ENCODE results near the gene SLC9A5. TPM values are rescaled to one million over a fixed set of nuclear protein-coding genes. Genes with fewer than 3 reads are reported as not detected.

The SLC9A5 gene
- total RNA-seq, 1 donor from 2014 or later: 4.4 TPM

GRCh38 chr16:67245186-67245585 is 3.6 kb upstream of the SLC9A5 start:
- H3K4me3 Mint-ChIP-seq: peak overlapping the region; percentile 84
- no peak for TF ChIP-seq CTCF (conservative IDR thresholded peaks at IDR 0.05)
- H3K36me3 Mint-ChIP-seq: no peaks in the 10 kb centered on the region
- H3K27me3 Mint-ChIP-seq: peaks cover 22% of the 10 kb centered on the region
- H3K4me1 Mint-ChIP-seq (ENCODE audit: unreplicated experiment): peaks cover 28% of the 10 kb centered on the region
- H3K27ac Mint-ChIP-seq: peak overlapping the region; percentile 89
- no peak for DNase-seq (ENCODE audit: extremely low spot score, unreplicated experiment)
- H3K9me3 Mint-ChIP-seq: no peaks in the 10 kb centered on the region

GRCh38 chr16:67245674-67246080 is 3.1 kb upstream of the SLC9A5 start:
- Mint-ChIP-seq H3K27me3 (peaks cover 27% of the 10 kb centered on the region), H3K9me3 (no peaks in the 10 kb centered on the region), H3K4me1 (ENCODE audit: unreplicated experiment) (peaks cover 31% of the 10 kb centered on the region), H3K36me3 (no peaks in the 10 kb centered on the region), H3K27ac (peak overlapping the region; percentile 89), H3K4me3 (peak overlapping the region; percentile 84)
- no peak for TF ChIP-seq CTCF (conservative IDR thresholded peaks at IDR 0.05)
- no peak for DNase-seq (ENCODE audit: extremely low spot score, unreplicated experiment)

- Mint-ChIP-seq H3K27ac (peak overlapping the region; percentile 89), H3K27me3 (peaks cover 32% of the 10 kb centered on the region), H3K4me3 (peak overlapping the region; percentile 84), H3K4me1 (ENCODE audit: unreplicated experiment) (peaks cover 31% of the 10 kb centered on the region), H3K36me3 (no peaks in the 10 kb centered on the region), H3K9me3 (no peaks in the 10 kb centered on the region)
- DNase-seq (ENCODE audit: extremely low spot score, unreplicated experiment): peak; percentile 89
- TF ChIP-seq CTCF (conservative IDR thresholded peaks at IDR 0.05): peak; percentile 55
Measured at GRCh38 chr16:67246081-67246755, 2.6 kb upstream of the SLC9A5 start.

- no peaks in the 10 kb centered on the region for H3K36me3 Mint-ChIP-seq
- H3K27me3 Mint-ChIP-seq: peaks cover 35% of the 10 kb centered on the region
- peak overlapping the region; percentile 84 for H3K4me3 Mint-ChIP-seq
- no peak for TF ChIP-seq CTCF (conservative IDR thresholded peaks at IDR 0.05)
- H3K9me3 Mint-ChIP-seq: no peaks in the 10 kb centered on the region
- H3K27ac Mint-ChIP-seq: peak overlapping the region; percentile 89
- peaks cover 26% of the 10 kb centered on the region for H3K4me1 Mint-ChIP-seq (ENCODE audit: unreplicated experiment)
- DNase-seq (ENCODE audit: extremely low spot score, unreplicated experiment): no peak
Measured at GRCh38 chr16:67246756-67247191, 2.0 kb upstream of the SLC9A5 start.

- peaks cover 38% of the 10 kb centered on the region for H3K27me3 Mint-ChIP-seq
- peaks cover 25% of the 10 kb centered on the region for H3K4me1 Mint-ChIP-seq (ENCODE audit: unreplicated experiment)
- H3K4me3 Mint-ChIP-seq: peak within 1 kb of the TSS; percentile 84
- peak; percentile 97 for DNase-seq (ENCODE audit: extremely low spot score, unreplicated experiment)
- H3K27ac Mint-ChIP-seq: peak within 1 kb of the TSS; percentile 89
- peak; percentile 40 for TF ChIP-seq CTCF (conservative IDR thresholded peaks at IDR 0.05)
- no peaks in the 10 kb centered on the region for H3K9me3 Mint-ChIP-seq
- H3K36me3 Mint-ChIP-seq: no peaks in the 10 kb centered on the region
Measured at GRCh38 chr16:67247192-67248072, 1.3 kb upstream of the SLC9A5 start, which contains the start of gene FHOD1. TSS of gene FHOD1 (minus strand) at chr16:67247481. CDS start at chr16:67247410, 71 bp downstream.
